Activated T-cell treated with anti-CD3 and anti-CD28 coated beads for 1 hour (primary cell): Measurements from ENCODE around the gene DFFA.
"Not testable (repeated sequence)": the region's sequence is repeated elsewhere in the genome, so short reads cannot be mapped to it uniquely, and the experiment has no call there.

Experiments
- DNase-seq: peaks from one replicate; pipeline ENCODE4 v3.0.0-alpha.2; 2020; ENCODE audit warnings: low read depth

DFFA gene

GRCh38 chr1:10506046-10506676 lies 33.8 kb upstream of the DFFA start:
- not testable (repeated sequence) for DNase-seq

- DNase-seq = no peak
Observed at GRCh38 chr1:10504249-10504648, 31.9 kb upstream of the DFFA start.

- no peak for DNase-seq
Observed at GRCh38 chr1:10502206-10502605, 29.9 kb upstream of the DFFA start.

- DNase-seq = no peak
Observed at GRCh38 chr1:10498231-10498630, 25.9 kb upstream of the DFFA start.

- no peak for DNase-seq
Observed at GRCh38 chr1:10497109-10497508, 24.8 kb upstream of the DFFA start.

- DNase-seq = peak; percentile 18
Observed at GRCh38 chr1:10495952-10496351, 23.6 kb upstream of the DFFA start.

- DNase-seq = no peak
Observed at GRCh38 chr1:10495475-10495817, 23.1 kb upstream of the DFFA start.

GRCh38 chr1:10494754-10495474 lies 22.6 kb upstream of the DFFA start:
- peak; percentile 79 for DNase-seq

- no peak for DNase-seq
Observed at GRCh38 chr1:10494418-10494753, 22.1 kb upstream of the DFFA start.

GRCh38 chr1:10490286-10490970 lies 18.1 kb upstream of the DFFA start:
- DNase-seq = no peak

- no peak for DNase-seq
Observed at GRCh38 chr1:10489291-10490055, 17.1 kb upstream of the DFFA start.

GRCh38 chr1:10484521-10484920 lies 12.2 kb upstream of the DFFA start:
- DNase-seq = no peak

- no peak for DNase-seq
Observed at GRCh38 chr1:10480614-10481013, 8.3 kb upstream of the DFFA start.

GRCh38 chr1:10479296-10479695 lies 7.0 kb upstream of the DFFA start:
- no peak for DNase-seq

- DNase-seq = no peak
Observed at GRCh38 chr1:10475510-10475909, 3.2 kb upstream of the DFFA start.

GRCh38 chr1:10474613-10475507 lies 2.5 kb upstream of the DFFA start, which contains the start of gene PEX14:
PEX14 (plus strand) TSS chr1:10474950; CDS start chr1:10474967, 17 bp downstream.
- peak; percentile 76 for DNase-seq

GRCh38 chr1:10474309-10474612 lies 1.9 kb upstream of the DFFA start:
- not testable (repeated sequence) for DNase-seq

- no peak for DNase-seq
Observed at GRCh38 chr1:10473145-10473765, 926 bp upstream of the DFFA start.

GRCh38 chr1:10471411-10472219 lies 714 bp downstream of the DFFA start:
- DNase-seq = no peak

- DNase-seq = no peak
Observed at GRCh38 chr1:10470043-10470442, 2.3 kb downstream of the DFFA start.
